Measurements from ENCODE around the gene SAT1.

DNA sequence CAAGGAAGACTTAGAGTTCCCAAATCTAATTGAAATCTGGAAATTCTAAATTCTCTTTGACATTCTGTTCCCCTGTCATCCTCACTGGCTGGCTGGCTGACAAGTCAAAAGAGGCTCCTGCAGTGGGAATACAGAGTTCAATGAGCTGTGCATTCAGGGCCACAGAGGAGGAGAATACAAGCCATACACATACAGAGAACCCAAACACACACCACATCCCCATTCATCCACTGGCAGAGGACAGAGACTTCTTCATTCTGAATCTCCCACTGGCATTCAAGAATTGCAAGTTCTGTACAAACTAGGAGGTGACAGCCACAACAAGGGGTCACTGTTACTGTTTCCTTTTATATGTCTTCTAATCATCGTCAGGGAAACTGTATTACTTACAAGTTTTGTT is 49.7 kb downstream of the SAT1 start:
- TF ChIP-seq, protein P1, sequence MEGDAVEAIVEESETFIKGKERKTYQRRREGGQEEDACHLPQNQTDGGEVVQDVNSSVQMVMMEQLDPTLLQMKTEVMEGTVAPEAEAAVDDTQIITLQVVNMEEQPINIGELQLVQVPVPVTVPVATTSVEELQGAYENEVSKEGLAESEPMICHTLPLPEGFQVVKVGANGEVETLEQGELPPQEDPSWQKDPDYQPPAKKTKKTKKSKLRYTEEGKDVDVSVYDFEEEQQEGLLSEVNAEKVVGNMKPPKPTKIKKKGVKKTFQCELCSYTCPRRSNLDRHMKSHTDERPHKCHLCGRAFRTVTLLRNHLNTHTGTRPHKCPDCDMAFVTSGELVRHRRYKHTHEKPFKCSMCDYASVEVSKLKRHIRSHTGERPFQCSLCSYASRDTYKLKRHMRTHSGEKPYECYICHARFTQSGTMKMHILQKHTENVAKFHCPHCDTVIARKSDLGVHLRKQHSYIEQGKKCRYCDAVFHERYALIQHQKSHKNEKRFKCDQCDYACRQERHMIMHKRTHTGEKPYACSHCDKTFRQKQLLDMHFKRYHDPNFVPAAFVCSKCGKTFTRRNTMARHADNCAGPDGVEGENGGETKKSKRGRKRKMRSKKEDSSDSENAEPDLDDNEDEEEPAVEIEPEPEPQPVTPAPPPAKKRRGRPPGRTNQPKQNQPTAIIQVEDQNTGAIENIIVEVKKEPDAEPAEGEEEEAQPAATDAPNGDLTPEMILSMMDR (IDR thresholded peaks at IDR 0.05) = no peak
- TF ChIP-seq POLR2A (IDR thresholded peaks at IDR 0.05) (no peak), EP300 (IDR thresholded peaks at IDR 0.05; ENCODE audit: low read depth) (no peak), POLR2AphosphoS5 (IDR thresholded peaks at IDR 0.05) (no peak)

Measured in transverse colon (tissue), 4 donors.